ENCODE results near the gene SV2C. TPM values are rescaled to one million over a fixed set of nuclear protein-coding genes. Genes with fewer than 3 reads are reported as not detected.

Gene SV2C
- total and polyA plus RNA-seq, 10 of the 15 experiments (the other 5 are each of a cell fraction or from before 2014, with no cell fraction given): under 0.01 to 1.1 (median 0.63) TPM

DNA sequence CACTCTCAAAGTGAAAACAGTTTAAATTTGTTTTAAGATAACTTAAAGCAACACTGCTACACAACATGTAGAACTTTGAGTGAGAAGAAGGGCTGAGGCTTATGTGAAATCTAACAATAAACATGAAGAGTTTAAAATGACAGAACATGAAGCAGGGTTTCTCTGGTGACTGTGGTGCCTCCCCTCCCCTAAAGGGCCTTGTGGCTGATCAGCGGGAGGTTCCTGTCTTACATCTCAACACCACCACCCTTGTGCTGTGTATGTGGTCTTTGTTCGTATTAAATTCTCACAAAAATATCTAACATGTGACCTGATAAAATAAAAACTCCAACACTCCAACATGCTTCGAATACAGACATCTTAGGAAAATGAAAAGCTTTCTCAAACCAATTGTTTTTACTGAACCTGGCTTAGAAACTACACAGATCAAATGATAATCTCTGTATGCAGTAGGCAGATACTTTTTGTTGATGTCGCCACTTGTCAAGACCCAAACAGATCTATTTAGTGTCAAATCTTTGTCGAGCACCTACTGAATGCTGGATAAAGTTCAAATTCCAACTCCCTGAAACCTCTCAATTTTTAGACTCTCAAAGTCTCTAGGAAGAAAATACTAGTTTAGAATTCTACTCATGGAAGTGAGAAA, 310.0 kb downstream of the SV2C start (continued):
- no peak for TF ChIP-seq ASH2L (IDR thresholded peaks at IDR 0.05; ENCODE audit: borderline replicate concordance, low read depth)
- TF ChIP-seq, protein P1, sequence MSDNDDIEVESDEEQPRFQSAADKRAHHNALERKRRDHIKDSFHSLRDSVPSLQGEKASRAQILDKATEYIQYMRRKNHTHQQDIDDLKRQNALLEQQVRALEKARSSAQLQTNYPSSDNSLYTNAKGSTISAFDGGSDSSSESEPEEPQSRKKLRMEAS (IDR thresholded peaks at IDR 0.05; ENCODE audit: low read depth, low read length): no peak
- no peak for TF ChIP-seq MEF2B (IDR thresholded peaks at IDR 0.05; ENCODE audit: partially characterized antibody, poor library complexity, severe bottlenecking)
- no peak for TF ChIP-seq RELA (IDR thresholded peaks at IDR 0.05; ENCODE audit: borderline replicate concordance, partially characterized antibody)
- no peak for TF ChIP-seq CBFB (IDR thresholded peaks at IDR 0.05; ENCODE audit: low read depth)

DNA sequence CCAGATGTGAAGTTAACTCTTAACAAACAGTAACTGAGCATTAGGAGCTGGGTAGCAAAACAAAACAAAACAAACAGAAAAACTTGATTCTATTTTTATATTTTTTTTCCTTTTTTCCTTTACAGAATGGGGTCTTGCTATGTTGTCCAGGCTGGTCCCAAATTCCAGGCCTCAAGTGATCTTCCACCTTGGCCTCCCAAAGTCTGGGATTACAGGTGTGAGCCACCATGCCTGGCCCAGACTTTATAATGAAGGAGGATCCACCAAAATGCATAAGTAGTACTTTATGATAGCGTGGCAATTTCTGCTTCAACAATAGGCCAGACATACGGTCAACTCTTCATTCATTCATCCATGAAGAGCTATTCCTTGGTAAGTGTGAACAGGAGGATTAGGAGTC, 314.0 kb downstream of the SV2C start:
- BruUV-seq (replicated peaks): no TSS peak
- in situ Hi-C loops (cut with MboI): no loop called here
- FAIRE-seq: no peak
- DNase-seq (ENCODE audit: low read depth, low spot score): no peak
- POLR2A ChIA-PET: no interaction called here
- Histone ChIP-seq H3K27me3 (replicated peaks in 1 of 2; ENCODE audit: control insufficient read depth in 2 of 2, insufficient read depth in 2 of 2, low read length in 1 of 2) (no peaks in the 10 kb centered on the region), H3K4me1 (ENCODE audit: control insufficient read depth, insufficient read depth, low read length) (peaks cover 7% of the 10 kb centered on the region), H3K9ac (ENCODE audit: control insufficient read depth, insufficient read depth, low read length) (no peak overlapping the region), H3K4me2 (ENCODE audit: control insufficient read depth, insufficient read depth) (no peak overlapping the region), H3K79me2 (ENCODE audit: control insufficient read depth, insufficient read depth, low read length) (no peaks in the 10 kb centered on the region), H3K9me3 (replicated peaks; ENCODE audit: control insufficient read depth, insufficient read depth, low read length) (no peaks in the 10 kb centered on the region), H4K20me1 (ENCODE audit: control insufficient read depth, insufficient read depth) (no peaks in the 10 kb centered on the region), H3K27ac (ENCODE audit: control insufficient read depth, insufficient read depth) (no peak overlapping the region), H2AFZ (ENCODE audit: control insufficient read depth, low read depth, low read length) (no peak overlapping the region), H3K4me3 (no peak overlapping the region), H3K36me3 (ENCODE audit: control insufficient read depth in 2 of 2, insufficient read depth in 2 of 2, low read length in 1 of 2) (no peaks in the 10 kb centered on the region)
- intact Hi-C loops (cut with micrococcal nuclease; ENCODE audit: unreplicated experiment): no loop called here
- no peak for ATAC-seq
- RAD21 ChIA-PET (ENCODE audit: unreplicated experiment): no interaction called here
- 89% methylated on average over 2 of the region's 2 CpGs for WGBS (ENCODE audit: insufficient coverage, insufficient replicate concordance, low lambda C conversion rate, missing lambda C conversion rate)
- SMC1A ChIA-PET (ENCODE audit: uncharacterized antibody, unreplicated experiment): no interaction called here
- TF ChIP-seq, protein P2, sequence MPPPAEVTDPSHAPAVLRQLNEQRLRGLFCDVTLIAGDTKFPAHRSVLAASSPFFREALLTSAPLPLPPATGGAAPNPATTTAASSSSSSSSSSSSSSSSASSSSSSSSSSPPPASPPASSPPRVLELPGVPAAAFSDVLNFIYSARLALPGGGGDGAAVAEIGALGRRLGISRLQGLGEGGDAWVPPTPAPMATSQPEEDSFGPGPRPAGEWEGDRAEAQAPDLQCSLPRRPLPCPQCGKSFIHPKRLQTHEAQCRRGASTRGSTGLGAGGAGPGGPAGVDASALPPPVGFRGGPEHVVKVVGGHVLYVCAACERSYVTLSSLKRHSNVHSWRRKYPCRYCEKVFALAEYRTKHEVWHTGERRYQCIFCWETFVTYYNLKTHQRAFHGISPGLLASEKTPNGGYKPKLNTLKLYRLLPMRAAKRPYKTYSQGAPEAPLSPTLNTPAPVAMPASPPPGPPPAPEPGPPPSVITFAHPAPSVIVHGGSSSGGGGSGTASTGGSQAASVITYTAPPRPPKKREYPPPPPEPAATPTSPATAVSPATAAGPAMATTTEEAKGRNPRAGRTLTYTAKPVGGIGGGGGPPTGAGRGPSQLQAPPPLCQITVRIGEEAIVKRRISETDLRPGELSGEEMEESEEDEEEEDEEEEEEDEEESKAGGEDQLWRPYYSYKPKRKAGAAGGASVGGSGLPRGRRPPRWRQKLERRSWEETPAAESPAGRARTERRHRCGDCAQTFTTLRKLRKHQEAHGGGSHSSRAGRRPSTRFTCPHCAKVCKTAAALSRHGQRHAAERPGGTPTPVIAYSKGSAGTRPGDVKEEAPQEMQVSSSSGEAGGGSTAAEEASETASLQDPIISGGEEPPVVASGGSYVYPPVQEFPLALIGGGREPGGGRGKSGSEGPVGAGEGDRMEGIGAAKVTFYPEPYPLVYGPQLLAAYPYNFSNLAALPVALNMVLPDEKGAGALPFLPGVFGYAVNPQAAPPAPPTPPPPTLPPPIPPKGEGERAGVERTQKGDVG (CRISPR knock-in tag; IDR thresholded peaks at IDR 0.05): no peak
- TF ChIP-seq CBX5 (IDR thresholded peaks at IDR 0.05; ENCODE audit: low read depth): no peak
- no peak for TF ChIP-seq CREB1 (IDR thresholded peaks at IDR 0.05; ENCODE audit: low read depth)
- TF ChIP-seq, protein P3, sequence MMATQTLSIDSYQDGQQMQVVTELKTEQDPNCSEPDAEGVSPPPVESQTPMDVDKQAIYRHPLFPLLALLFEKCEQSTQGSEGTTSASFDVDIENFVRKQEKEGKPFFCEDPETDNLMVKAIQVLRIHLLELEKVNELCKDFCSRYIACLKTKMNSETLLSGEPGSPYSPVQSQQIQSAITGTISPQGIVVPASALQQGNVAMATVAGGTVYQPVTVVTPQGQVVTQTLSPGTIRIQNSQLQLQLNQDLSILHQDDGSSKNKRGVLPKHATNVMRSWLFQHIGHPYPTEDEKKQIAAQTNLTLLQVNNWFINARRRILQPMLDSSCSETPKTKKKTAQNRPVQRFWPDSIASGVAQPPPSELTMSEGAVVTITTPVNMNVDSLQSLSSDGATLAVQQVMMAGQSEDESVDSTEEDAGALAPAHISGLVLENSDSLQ (IDR thresholded peaks at IDR 0.05): no peak
- TF ChIP-seq, protein P4, sequence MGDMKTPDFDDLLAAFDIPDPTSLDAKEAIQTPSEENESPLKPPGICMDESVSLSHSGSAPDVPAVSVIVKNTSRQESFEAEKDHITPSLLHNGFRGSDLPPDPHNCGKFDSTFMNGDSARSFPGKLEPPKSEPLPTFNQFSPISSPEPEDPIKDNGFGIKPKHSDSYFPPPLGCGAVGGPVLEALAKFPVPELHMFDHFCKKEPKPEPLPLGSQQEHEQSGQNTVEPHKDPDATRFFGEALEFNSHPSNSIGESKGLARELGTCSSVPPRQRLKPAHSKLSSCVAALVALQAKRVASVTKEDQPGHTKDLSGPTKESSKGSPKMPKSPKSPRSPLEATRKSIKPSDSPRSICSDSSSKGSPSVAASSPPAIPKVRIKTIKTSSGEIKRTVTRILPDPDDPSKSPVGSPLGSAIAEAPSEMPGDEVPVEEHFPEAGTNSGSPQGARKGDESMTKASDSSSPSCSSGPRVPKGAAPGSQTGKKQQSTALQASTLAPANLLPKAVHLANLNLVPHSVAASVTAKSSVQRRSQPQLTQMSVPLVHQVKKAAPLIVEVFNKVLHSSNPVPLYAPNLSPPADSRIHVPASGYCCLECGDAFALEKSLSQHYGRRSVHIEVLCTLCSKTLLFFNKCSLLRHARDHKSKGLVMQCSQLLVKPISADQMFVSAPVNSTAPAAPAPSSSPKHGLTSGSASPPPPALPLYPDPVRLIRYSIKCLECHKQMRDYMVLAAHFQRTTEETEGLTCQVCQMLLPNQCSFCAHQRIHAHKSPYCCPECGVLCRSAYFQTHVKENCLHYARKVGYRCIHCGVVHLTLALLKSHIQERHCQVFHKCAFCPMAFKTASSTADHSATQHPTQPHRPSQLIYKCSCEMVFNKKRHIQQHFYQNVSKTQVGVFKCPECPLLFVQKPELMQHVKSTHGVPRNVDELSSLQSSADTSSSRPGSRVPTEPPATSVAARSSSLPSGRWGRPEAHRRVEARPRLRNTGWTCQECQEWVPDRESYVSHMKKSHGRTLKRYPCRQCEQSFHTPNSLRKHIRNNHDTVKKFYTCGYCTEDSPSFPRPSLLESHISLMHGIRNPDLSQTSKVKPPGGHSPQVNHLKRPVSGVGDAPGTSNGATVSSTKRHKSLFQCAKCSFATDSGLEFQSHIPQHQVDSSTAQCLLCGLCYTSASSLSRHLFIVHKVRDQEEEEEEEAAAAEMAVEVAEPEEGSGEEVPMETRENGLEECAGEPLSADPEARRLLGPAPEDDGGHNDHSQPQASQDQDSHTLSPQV (IDR thresholded peaks at IDR 0.05): no peak
- TF ChIP-seq, protein P5, sequence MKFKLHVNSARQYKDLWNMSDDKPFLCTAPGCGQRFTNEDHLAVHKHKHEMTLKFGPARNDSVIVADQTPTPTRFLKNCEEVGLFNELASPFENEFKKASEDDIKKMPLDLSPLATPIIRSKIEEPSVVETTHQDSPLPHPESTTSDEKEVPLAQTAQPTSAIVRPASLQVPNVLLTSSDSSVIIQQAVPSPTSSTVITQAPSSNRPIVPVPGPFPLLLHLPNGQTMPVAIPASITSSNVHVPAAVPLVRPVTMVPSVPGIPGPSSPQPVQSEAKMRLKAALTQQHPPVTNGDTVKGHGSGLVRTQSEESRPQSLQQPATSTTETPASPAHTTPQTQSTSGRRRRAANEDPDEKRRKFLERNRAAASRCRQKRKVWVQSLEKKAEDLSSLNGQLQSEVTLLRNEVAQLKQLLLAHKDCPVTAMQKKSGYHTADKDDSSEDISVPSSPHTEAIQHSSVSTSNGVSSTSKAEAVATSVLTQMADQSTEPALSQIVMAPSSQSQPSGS (IDR thresholded peaks at IDR 0.05; ENCODE audit: low read length): no peak
- CTCF ChIA-PET: no interaction called here
